NB4 (cell line): ENCODE measurements around the gene RGS9BP.

Experiments
- DNase-seq: peaks from one replicate; pipeline ENCODE4 v3.0.0; 2010; ENCODE audit warnings: low read depth
- H3K4me3 ChIP-seq: one replicate; pipeline ENCODE4 v1.5.1; 2011; ENCODE audit warnings: mild to moderate bottlenecking, low read depth, low read length, moderate library complexity
- CTCF ChIP-seq: IDR thresholded peaks from one replicate; pipeline ENCODE4 v1.5.1; 2012; ENCODE audit warnings: low read depth, low read length
- MYC ChIP-seq: IDR thresholded peaks from 2 replicates; pipeline ENCODE4 v1.6.1; 2011; ENCODE audit warnings: low read depth, low read length
- POLR2A ChIP-seq: IDR thresholded peaks from 2 replicates; pipeline ENCODE4 v1.6.1; 2011; ENCODE audit warnings: mild to moderate bottlenecking; ENCODE audit not compliant: insufficient read length; ENCODE audit errors: extremely low read depth
- TF ChIP-seq, protein P1 (sequence below): IDR thresholded peaks from 2 replicates; pipeline ENCODE4 v1.6.1; 2011; ENCODE audit warnings: low read depth, low read length

RGS9BP gene

GRCh38 chr19:32658527-32658926 is 17.1 kb upstream of the RGS9BP start:
- TF ChIP-seq MYC = no peak
- no peak for TF ChIP-seq CTCF
- TF ChIP-seq POLR2A = no peak
- TF ChIP-seq, protein P1, sequence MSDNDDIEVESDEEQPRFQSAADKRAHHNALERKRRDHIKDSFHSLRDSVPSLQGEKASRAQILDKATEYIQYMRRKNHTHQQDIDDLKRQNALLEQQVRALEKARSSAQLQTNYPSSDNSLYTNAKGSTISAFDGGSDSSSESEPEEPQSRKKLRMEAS = no peak
- DNase-seq = no peak
- H3K4me3 ChIP-seq = no peak overlapping the region

GRCh38 chr19:32661318-32661717 is 14.3 kb upstream of the RGS9BP start:
- TF ChIP-seq POLR2A = no peak
- TF ChIP-seq MYC = no peak
- no peak for TF ChIP-seq CTCF
- TF ChIP-seq, protein P1 = no peak
- no peak for DNase-seq
- H3K4me3 ChIP-seq = no peak overlapping the region

DNA sequence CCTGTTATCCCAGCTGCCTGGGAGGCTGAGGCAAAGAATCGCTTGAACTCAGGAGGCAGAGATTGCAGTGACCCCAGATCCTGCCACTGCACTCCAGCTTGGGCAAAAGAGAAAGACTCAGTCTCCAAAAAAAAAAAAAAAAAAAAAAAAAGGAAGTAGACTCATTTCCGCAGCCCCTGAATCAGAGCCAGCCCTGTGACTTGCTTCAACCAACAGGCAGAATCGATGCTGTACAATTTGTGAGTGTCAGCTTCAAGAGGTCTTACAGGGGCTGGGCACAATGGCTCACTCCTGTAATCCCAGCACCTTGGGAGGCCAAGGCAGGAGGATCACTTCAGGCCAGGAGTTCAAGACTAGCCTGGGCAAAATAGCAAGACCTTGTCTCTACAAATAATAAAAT is 13.5 kb upstream of the RGS9BP start:
- no peak overlapping the region for H3K4me3 ChIP-seq
- TF ChIP-seq MYC (no peak), CTCF (no peak), POLR2A (no peak)
- TF ChIP-seq, protein P1 = no peak
- peak; percentile 62 for DNase-seq

GRCh38 chr19:32666084-32666483 is 9.6 kb upstream of the RGS9BP start:
- H3K4me3 ChIP-seq = no peak overlapping the region
- no peak for TF ChIP-seq MYC
- TF ChIP-seq, protein P1 = no peak
- no peak for TF ChIP-seq CTCF
- no peak for TF ChIP-seq POLR2A
- DNase-seq = no peak

- TF ChIP-seq, protein P1 = no peak
- TF ChIP-seq MYC = no peak
- TF ChIP-seq POLR2A = no peak
- TF ChIP-seq CTCF = no peak
- H3K4me3 ChIP-seq = no peak overlapping the region
- no peak for DNase-seq
These were observed 6.3 kb upstream of the RGS9BP start for GRCh38 chr19:32669310-32669709.
